Ishikawa (cell line): ENCODE results near the gene TNS1.

Experiments
- CEBPB ChIP-seq: IDR thresholded peaks from 2 replicates; pipeline ENCODE4 v1.6.1; 2012
- EGR1 ChIP-seq: IDR thresholded peaks from 2 replicates; pipeline ENCODE4 v1.6.1; 2012
- EP300 ChIP-seq: IDR thresholded peaks from 2 replicates; pipeline ENCODE4 v1.6.1; 2012; ENCODE audit warnings: borderline replicate concordance
- FOXM1 ChIP-seq: IDR thresholded peaks from 2 replicates; pipeline ENCODE4 v1.6.1; 2012; ENCODE audit warnings: low read depth, borderline replicate concordance
- RAD21 ChIP-seq: IDR thresholded peaks from 2 replicates; pipeline ENCODE4 v1.6.1; 2012; ENCODE audit warnings: low read depth
- TAF1 ChIP-seq: IDR thresholded peaks from 2 replicates; pipeline ENCODE4 v1.6.1; 2012; ENCODE audit warnings: low read depth, mild to moderate bottlenecking
- YY1 ChIP-seq: IDR thresholded peaks from 2 replicates; pipeline ENCODE4 v1.6.1; 2012; ENCODE audit warnings: low read depth
- ZBTB7A ChIP-seq: IDR thresholded peaks from 2 replicates; pipeline ENCODE4 v1.6.1; 2012; ENCODE audit warnings: low read depth
- TF ChIP-seq, protein P1 (sequence below): IDR thresholded peaks from 2 replicates; pipeline ENCODE4 v1.6.1; 2012

DNA sequence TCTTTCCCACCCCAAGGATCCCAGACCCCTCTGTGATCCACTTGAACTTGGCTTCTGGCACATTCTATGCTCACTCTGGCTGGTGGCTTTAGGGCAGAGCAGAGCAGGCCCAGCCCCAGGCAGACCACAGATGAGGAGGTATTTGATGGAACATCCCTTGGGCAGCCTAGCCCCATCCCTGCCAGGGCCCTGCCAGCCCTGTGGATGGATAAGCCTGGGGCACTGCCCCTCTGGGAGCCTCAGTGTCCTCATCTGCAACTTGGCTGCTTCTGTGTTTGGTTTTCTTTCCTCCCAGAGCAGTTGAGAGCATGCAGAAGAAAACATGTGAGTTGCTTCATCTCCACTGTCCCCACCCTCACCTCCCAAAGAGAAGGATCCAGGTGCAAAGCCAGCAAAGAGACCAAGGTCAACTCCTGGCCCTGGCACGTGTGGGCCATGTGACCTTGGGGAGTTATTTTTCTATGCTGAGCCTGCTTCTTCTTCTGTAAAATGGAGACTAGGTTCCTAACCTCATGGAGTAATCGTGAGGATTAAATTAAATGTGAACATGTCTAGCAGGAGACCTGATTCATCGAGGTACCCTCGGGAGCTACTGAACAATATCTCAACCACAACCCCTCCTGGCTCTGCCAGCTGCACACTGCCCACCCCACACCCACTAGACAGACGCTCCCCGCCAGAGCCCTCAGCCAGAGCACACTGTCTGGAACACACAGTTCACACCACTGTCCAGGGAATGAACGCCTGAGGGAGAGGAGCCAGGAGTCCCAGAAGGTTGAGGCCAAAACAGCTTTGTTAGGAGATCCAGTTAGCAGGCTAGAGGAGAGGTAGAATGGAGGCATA, 14.6 kb upstream of the TNS1 start:
- no peak for TF ChIP-seq EP300
- no peak for TF ChIP-seq CEBPB
- no peak for TF ChIP-seq EGR1
- TF ChIP-seq, protein P1, sequence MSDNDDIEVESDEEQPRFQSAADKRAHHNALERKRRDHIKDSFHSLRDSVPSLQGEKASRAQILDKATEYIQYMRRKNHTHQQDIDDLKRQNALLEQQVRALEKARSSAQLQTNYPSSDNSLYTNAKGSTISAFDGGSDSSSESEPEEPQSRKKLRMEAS = no peak
- no peak for TF ChIP-seq ZBTB7A
- no peak for TF ChIP-seq TAF1
- TF ChIP-seq FOXM1 = no peak
- no peak for TF ChIP-seq RAD21
- TF ChIP-seq YY1 = no peak
